ENCODE data around the gene PIAS4.

DNA sequence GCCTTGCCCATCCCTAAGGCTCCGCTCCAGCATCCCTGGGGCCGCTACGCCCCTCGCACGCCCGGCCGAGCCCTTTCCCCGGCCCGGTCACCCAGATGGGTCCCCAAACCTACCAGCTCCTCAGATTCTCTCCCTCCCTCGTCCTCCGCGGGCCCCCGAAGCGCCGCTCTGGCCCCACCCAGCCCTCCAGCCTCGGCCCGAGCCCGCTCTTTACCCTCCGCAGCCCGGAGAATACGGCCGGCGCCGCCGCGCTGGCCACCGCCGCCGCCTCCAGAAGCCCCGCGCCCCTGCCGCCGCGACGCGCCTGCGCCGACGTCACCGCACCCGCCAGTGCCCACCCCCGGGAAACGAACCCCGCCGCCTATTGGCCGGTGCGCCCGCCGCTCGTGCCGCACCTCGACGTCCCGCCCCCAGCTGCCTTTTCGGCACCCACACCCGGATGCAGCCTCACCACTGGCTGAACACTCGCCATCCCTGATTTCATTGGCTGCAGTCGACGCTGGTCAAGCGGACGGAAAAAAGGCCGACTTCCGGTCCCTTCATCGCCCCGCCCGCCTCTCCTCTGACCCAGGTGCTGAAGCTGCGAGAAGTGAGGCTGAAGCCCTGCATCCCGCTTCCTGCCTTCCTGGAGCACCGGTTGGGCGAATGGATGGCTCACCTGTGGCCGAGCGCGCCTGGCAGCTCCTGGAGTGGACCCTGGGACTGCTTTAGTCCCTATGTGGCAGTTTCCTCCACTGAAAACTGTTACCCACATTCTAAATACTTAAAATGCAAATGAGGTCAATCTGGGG lies 36.5 kb upstream of the PIAS4 start, which contains the start of gene DAPK3:
- TF ChIP-seq SP1 (IDR thresholded peaks at IDR 0.05; ENCODE audit: low read depth, low read length): peak; percentile 98
- TF ChIP-seq, protein P1, sequence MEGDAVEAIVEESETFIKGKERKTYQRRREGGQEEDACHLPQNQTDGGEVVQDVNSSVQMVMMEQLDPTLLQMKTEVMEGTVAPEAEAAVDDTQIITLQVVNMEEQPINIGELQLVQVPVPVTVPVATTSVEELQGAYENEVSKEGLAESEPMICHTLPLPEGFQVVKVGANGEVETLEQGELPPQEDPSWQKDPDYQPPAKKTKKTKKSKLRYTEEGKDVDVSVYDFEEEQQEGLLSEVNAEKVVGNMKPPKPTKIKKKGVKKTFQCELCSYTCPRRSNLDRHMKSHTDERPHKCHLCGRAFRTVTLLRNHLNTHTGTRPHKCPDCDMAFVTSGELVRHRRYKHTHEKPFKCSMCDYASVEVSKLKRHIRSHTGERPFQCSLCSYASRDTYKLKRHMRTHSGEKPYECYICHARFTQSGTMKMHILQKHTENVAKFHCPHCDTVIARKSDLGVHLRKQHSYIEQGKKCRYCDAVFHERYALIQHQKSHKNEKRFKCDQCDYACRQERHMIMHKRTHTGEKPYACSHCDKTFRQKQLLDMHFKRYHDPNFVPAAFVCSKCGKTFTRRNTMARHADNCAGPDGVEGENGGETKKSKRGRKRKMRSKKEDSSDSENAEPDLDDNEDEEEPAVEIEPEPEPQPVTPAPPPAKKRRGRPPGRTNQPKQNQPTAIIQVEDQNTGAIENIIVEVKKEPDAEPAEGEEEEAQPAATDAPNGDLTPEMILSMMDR (IDR thresholded peaks at IDR 0.05 in 2 of 3, conservative IDR thresholded peaks at IDR 0.05 in 1 of 3; ENCODE audit: control insufficient read depth in 2 of 3, extremely low read depth in 1 of 3, insufficient read depth in 1 of 3, low read depth in 3 of 3, low read length in 3 of 3): no peak
- peak; percentile 76 for TF ChIP-seq POLR2A (IDR thresholded peaks at IDR 0.05; ENCODE audit: low read depth, low read length)
- no peak for TF ChIP-seq TARDBP (IDR thresholded peaks at IDR 0.05; ENCODE audit: borderline replicate concordance)
- TF ChIP-seq NBN (IDR thresholded peaks at IDR 0.05): no peak
- peak; percentile 47; the same call in 1 of the 2 replicates for TF ChIP-seq TCF12 (IDR thresholded peaks at IDR 0.05; ENCODE audit: low read depth, low read length)
